Astrocyte of the spinal cord (primary cell): ENCODE measurements around the gene WNT3A.

ENCODE experiments used
- DNase-seq: peaks from one replicate; pipeline ENCODE4 v3.0.0; 2011; ENCODE audit warnings: low read depth, low spot score
- H3K4me3 ChIP-seq: 2 replicates; pipeline ENCODE4 v1.5.1; 2011; ENCODE audit warnings: low read depth, mild to moderate bottlenecking, low read length, moderate library complexity
- in situ Hi-C: cut with HindIII; loops from 2 replicates; pipeline ENCODE4 v1.10.0; 2017; ENCODE audit warnings: low sequenced_read_pairs
- TF ChIP-seq, protein P1 (sequence below): IDR thresholded peaks from 2 replicates; pipeline ENCODE4 v1.5.1; 2012; ENCODE audit warnings: low read depth, mild to moderate bottlenecking, low read length, inconsistent platforms

WNT3A gene

DNA sequence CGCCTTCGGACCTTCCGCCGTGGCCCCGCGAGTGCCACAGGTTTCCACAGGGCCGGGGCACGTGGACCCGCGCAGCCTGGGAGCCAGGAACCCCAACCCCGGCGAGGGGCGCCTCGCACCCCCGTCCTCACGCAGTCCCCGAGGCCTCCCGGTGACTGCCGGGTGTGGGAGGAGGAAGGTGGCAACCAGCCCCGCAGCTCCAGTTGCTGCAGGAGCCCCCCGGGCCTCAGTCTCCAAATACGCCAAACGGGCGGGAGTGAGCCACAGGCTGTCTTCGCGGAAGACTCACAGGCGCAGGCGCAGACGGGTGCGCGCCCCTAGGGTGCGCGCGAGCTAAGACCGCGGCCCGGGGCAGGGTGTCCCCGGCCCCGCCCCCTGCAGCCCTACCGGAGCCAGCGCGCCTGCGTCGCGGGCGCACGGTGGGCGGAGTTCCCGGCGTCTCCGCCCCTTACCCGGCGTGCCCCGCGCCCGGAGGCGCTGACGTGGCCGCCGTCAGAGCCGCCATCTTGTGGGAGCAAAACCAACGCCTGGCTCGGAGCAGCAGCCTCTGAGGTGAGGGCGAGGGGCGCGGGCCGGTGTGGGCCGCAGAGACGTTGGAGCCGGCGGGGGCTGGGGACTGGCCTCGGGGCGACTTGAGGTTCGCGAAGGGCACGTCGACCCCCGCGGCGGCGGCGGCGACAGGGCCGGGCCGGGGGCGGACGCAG lies 75.6 kb downstream of the WNT3A start, which contains the start of gene ARF1:
Gene ARF1 (plus strand): TSS at position 495 of the 704 bp plus-strand sequence. CDS start 14,407 bp downstream, outside the sequence.
- TF ChIP-seq, protein P1, sequence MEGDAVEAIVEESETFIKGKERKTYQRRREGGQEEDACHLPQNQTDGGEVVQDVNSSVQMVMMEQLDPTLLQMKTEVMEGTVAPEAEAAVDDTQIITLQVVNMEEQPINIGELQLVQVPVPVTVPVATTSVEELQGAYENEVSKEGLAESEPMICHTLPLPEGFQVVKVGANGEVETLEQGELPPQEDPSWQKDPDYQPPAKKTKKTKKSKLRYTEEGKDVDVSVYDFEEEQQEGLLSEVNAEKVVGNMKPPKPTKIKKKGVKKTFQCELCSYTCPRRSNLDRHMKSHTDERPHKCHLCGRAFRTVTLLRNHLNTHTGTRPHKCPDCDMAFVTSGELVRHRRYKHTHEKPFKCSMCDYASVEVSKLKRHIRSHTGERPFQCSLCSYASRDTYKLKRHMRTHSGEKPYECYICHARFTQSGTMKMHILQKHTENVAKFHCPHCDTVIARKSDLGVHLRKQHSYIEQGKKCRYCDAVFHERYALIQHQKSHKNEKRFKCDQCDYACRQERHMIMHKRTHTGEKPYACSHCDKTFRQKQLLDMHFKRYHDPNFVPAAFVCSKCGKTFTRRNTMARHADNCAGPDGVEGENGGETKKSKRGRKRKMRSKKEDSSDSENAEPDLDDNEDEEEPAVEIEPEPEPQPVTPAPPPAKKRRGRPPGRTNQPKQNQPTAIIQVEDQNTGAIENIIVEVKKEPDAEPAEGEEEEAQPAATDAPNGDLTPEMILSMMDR = no peak
- peak within 1 kb of the TSS; percentile 91 for H3K4me3 ChIP-seq
- in situ Hi-C loops = no loop called here
- DNase-seq = peak; percentile 93

DNA sequence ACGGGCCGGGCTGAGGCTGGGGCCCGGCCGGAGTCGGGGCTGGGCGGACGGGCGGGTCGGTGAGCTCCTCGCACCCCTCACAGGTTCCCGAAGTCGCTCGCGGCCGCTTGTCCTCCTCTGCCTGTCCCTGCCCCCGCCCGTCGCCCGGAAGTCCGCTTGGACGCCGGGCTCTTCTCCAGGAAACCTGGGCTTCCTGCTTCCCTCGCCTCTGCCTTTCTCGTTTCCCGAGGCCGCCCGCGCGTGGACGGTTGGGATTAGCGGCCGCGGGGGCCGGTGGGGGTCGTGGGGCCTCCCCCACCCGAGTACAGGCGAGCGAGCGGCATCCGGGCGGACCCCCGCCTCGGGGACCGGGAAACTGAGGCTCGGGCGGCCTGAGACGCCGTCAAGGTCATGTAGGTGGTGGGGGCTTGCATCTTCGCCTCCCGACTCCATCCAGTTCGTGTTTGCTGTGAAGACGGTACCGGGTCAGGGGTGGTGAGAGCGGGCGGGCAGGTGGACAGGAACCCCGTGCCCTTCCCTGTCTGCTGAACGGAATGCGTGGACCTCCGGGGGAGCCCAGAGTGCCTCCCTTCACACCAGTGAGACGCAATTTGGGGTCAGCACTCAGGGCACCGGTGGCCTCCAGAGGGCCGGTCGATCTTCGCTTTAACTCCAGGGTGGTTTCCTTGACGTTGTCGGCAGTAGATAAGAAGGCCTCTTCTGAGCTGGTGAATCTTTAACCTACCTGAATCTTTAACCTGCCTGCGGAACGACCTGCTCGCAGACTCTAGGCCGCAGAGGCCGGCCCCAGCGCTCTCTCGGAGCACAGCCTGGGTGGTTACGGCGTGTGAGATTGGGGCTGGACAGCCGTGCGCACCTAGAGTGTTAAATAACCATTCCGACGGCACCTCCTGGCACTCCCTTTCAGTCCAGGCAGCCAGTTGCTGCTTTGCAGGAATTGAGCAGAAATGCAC lies 76.4 kb downstream of the WNT3A start:
- in situ Hi-C loops = no loop called here
- H3K4me3 ChIP-seq = peak overlapping the region; percentile 91
- no peak for DNase-seq
- TF ChIP-seq, protein P1 = no peak

DNA sequence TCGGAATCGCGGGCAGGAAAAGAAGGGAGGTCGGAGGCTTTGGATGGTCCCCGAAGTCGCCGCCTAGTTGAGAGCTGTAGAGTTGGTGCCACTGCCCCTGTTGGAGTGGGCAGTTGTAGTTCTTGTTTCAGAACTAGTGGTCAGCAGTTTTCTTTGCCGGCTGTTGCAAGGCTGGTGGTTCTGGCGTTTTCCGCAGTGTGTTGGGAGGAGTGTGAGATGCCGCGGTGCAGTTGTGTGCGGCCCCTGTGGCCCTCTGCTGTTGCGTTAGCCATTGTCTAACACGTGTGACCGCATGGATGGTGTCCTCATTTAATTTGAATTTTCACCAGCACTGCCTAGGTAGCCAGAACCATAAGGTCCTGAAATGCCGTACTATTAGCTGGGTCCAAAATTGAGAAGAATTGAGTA lies 77.1 kb downstream of the WNT3A start:
- in situ Hi-C loops = no loop called here
- TF ChIP-seq, protein P1 = no peak
- peak overlapping the region; percentile 91 for H3K4me3 ChIP-seq
- DNase-seq = peak; percentile 8

DNA sequence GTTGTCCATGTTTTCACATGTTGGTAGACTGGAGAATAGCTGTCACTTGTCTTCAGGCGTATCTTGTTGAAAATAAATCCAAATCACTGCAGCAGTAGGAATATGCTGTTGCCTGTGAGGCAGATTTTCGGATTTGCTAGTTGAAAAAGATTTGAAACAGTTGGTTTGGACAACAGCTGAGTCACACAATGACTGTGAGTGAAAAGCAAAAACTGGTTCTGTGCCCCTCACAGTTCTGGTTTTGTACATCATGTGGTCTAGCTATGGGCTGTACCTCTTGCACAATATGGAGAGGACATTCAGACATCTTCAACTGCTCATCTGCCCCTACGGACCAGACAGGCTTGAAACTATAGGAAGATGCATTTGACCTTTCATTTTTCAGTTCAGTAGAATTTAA lies 77.5 kb downstream of the WNT3A start:
- peak overlapping the region; percentile 91 for H3K4me3 ChIP-seq
- in situ Hi-C loops = no loop called here
- TF ChIP-seq, protein P1 = no peak
- DNase-seq = peak; percentile 56

DNA sequence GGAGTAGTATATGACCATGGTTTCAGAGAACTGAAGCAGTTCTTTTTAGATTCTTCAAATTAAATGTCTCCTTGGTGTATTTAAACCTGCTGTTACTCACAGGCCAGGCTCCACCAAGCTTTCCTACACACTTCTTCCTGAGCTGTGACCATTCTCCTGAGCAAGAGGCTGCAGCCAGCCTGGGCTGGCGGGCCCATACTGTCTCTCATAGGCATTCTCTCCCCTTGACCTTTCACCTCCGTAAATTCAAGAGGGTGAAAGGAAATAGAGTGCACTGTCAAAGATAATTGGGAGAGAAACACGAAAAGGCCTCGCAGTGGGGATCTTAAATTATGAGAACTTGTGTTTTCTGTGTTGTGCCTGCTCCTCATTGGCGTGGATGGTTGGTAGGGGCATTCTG lies 78.0 kb downstream of the WNT3A start:
- TF ChIP-seq, protein P1 = no peak
- H3K4me3 ChIP-seq = peak overlapping the region; percentile 91

DNA sequence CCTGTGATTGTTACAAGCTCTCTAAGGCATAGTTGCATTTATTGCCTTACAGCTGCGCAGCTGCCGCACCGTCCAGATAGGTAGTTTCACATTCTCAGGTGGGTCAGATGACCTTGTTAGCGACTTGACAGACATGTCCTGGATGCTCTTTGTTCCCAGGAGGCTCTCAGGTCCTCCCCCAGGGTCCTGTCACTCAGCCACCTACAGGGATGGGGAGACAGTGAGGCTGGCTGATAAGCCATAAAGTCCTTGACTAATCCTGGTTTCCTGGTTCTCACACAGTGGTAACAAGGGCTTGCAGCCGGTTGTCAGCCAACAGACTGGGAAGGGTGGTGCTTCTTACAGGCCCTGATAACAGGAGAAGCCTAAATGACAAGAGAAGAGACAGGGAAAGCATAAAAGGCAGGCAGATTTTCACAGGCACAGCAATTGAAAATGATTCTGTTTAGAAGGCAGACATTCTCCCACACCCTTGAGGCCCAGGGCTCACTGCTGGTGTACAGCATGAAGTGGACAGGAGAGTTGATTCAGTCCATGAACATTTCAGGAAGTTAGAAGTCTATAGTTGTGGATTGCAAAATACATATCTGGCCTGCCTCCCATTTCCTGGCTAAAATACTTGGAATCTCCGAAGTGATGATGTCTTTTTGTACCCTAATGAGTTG lies 78.6 kb downstream of the WNT3A start:
- TF ChIP-seq, protein P1 = no peak
- DNase-seq = peak; percentile 29
- in situ Hi-C loops = no loop called here
- H3K4me3 ChIP-seq = no peak overlapping the region

More for the DNA sequence above, 78.0 kb downstream of the WNT3A start:
- DNase-seq = no peak
- in situ Hi-C loops = no loop called here
